MV-4-11 (cell line): ENCODE data around the gene ITGB6.
A peak's percentile ranks its signal among the peaks of the same experiment; 100 is the strongest.

ENCODE experiments used
- DNase-seq: peaks from one replicate; lab custom pipeline; 2025; lab: John Stamatoyannopoulos, UW

Gene ITGB6

DNA sequence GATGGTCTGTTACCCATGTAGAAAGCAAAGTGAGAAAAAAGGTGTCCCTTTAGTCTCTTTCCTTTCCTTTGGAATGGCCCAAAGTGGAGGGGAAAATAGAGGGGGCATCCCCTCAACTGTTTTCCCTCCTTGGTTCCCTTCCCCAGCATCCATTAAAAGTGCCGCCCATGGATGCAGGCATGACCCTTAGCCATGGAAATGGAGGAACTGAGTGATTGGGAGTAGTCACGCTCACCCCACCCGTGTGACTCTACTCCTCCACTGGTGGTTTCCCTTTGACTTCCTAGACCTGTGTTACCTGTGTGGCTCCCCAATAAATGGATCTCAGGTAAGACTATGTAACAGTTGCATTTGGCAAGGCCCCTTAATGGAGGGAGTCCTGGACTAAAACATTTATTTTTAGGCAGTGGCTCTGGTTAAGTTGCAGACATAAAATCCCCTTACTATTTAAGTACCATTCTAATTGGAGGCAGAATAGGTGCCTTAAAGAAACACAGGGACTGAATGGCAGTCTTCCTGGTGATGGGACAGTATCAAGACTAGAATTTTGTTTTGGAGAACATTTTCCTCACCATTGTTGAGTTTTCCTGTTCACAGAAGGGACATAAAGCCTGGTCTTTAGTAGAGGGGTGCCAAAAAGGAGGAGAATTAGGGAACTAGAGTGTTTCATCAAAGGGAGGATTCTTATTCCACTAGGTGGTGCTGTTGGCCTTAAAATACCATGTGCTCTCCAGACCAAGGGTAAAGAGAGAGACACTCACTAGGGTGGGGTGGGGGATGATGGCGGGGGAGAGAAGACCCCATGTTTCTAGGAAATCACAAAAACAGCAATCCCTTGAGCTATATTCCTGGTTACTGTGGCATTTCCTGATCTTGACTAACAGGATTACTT is 112.0 kb downstream of the ITGB6 start:
- peak; percentile 18 for DNase-seq

DNA sequence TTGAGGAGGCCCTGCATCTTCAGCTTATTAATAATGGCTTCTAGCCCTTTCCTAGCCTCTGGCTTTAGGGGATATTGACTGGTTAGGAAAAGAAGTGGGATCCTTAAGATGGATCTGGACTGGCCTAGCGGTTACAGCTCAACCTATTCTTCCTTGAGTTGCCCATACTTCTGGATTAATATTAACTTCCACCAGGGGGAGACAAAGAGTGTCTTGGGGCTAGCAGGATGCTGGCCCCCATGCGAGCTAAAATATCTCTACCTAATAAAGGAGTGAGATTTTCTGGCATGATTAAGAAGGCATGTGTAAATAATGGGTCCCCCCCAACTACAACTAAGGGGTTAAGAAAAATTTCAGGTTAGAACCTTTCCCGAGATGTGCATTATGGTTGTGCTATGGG is 114.4 kb downstream of the ITGB6 start:
- no peak for DNase-seq

DNA sequence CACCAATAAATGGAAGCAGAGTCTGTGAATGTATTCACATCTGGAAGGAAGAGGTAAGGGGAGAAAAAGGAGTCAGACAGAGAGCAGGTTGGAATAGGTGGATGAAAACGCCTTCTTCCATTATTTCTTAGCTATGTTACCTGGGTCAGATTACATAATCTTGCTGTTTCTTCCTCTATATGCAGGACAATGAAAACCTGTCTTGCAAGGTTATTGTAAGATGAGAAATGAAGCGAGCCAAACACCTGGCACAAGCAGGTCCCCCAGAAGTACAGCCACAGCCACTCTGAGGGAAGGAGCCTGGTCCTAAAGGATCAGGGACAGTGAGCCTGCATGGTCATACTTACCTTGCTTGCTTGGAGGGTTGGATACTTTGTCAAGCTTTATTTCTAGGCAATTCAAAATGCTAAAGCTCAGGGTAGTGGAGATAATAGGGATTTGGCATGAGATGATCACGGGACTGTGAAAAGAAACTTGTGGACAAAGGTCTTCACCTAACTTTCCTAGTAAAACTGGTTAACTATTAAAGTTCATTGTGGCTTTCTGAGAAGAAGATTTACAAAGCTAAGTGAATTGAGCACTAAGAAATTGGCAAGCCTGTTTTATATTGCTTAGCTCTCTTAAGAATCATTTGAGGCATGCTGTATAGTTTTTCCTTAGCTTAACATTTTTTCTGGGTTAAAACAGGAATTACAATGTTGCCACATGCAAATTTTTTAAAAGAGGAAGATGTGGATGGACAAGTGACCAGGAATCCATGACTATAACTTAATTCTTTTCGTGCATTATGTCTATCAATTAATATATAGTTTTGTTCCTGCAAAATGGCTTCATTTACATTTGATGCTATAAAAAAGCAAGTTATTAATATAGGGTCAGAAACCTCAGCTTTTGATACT is 121.9 kb downstream of the ITGB6 start:
- DNase-seq = no peak

DNA sequence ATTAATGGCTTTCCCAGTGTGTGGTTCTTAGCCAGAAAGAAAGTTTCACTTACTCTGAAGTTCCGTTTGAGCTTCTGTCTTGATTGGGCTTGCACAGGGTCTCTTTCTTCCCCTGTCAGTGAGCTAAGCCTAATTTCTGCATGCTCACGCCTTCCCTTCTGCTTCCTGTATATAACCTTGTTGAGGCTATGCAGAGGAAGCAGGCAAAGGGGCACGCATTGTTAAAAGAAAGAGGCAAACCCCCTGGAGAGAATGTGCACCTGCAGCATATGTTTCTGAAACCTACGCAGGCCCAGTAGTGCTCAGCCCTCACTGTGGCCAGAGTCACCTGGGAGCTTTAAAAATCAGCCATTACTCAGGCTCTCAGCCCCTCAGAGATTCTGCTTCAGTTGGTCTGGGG is 123.2 kb downstream of the ITGB6 start:
- peak; percentile 9 for DNase-seq

DNA sequence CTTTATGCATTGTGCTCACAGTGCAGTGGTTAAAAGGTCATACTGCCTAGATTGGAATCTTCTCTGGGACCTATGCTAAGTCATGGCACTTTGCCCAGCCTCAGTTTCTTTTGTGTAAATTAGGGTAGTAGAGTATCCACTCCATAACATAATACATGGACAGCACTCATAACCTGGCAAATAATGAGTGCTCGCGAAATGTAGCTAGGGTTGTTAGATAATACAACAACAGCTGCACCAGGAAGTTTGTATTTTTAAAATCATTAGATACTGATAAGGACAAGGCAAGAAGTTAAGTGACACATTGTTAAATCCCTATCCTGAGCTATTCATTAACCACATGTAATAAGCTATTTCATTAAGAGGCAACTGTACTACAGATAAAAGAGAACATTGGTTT is 123.8 kb downstream of the ITGB6 start:
- DNase-seq = no peak

DNA sequence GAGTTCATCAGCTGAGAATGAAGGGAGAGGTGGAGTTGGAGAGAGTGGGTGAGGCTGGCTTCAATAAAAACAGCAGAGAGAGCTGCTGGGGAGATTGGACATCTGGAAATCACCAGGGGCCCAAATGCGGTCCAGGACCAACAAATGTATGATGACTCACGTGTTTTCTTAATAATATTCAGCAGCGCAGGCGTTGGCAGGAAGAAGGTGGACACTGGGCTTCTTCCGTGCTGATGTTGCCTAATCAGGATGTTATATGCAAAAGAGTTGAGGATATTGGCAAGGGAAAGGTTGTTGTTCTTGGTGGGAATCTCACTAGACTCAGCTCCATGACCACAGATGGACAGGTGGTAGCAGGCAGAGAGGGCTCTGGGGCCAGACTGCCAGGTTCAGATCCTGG is 124.9 kb downstream of the ITGB6 start:
- no peak for DNase-seq

DNA sequence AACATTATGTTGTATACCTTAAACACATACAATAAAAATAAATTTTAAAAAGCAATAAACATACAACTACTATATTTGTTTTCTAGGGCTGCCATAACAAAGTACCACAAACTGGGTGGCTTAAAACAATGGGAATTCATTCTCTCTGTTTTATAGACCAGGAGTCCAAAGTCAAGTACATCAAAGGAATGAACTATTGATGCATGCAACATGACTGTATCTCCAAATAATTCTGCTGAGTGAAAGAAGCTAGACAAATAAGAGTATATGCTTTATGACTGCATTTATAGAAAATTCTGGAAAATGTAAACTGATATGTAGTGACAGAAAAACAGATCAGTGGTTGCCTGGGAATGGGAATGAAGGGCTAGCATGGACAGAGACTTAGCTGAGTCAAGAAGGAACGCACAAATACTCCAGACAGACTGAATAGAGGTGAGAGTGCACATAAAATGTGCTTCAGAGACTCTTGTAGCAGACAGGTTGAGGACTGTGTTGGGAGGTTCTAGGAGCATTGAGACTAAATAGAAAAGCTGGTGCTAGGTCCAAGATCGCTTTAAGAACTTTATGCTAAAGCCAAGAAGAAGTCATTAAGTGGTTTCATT is 126.7 kb downstream of the ITGB6 start:
- no peak for DNase-seq

DNA sequence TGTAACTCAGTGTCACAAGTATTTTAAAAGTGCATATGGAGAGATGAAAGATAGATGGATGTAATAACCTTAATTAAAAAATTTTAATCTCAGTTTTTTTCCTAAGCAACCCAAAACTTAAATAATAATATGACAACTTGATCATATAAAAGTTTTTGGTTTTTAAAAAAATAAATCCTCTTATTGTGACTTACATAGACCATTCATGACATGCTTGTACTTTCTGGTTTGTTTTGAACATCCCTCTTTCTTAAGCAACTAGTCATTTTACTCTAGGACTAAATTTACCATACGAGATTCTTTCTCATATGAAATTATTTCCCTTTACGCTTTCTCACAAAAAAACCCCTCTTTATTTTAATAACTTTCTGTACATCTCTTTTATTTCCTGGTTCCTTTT is 131.2 kb downstream of the ITGB6 start:
- no peak for DNase-seq

DNA sequence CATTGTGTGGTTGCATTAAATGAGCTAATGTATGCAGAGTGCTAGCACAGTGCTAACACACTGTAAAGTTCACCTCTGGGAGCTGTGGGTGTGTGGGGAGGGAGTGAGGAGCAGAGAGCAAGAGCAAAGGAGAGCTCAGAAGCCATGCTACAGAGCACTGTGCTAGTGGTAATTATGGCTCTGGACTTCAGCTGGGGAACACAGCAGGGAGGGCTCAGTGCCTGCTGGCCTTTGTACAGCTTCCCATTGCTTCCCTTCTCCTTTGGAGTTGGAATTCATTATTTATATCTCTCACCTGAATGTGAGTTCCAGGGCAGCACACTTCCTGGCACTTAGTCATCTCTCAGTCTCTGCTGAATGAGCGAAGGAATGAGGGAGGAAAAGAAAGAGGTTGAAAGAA is 135.2 kb downstream of the ITGB6 start:
- no peak for DNase-seq

DNA sequence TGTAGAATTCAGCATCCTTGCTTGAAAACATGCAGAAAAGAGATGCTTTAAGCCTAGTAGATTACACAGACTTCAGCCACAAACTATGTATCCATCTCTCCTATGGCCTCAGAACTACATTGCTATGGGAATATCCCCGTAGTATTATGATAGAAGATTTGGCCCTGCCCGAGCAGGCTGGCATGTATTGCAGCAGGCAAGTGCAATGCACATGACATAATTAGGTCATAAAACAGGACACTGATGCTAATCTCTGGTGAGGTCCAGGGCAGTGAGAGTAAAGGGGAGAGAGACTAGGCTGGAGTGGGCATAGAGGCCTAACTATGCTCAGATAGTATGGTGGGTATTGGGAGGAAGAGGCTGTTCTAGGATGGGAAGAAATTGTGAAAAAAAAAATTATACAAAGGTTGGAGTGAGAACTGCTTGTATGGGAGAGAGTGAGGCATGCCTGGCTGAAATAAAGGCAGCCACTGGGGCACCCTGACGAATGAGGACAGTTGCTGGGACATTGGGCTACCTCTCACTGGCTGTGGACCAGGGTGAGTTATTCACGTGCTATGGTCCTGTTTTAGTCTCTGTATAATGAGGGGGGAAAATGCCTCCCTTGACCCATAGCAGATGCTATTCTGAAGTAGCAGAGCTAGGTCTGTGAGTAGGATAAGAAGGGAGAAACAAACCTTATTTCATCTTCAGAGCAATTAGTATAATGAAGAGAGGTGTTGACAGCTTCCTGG is 136.0 kb downstream of the ITGB6 start:
- no peak for DNase-seq

DNA sequence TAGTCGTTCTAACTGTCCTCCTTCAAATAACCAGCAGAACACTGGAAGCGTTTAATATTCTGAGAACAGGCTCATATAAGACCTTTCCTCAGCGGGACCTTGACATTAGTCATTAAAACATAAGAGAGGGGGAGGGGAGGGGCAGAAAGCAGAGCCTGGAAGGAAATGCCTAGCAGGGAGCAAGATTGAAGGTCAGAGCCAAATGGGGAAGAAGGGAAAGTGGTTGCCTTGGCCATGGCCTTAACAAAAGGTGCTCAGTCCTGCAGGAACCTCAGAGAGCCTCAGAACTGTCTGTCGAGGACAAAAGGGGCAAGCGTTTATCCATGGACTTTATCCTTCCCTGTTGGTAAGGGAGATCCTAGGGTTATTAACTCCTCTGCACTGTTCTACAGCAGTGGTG is 136.8 kb downstream of the ITGB6 start:
- DNase-seq = no peak

DNA sequence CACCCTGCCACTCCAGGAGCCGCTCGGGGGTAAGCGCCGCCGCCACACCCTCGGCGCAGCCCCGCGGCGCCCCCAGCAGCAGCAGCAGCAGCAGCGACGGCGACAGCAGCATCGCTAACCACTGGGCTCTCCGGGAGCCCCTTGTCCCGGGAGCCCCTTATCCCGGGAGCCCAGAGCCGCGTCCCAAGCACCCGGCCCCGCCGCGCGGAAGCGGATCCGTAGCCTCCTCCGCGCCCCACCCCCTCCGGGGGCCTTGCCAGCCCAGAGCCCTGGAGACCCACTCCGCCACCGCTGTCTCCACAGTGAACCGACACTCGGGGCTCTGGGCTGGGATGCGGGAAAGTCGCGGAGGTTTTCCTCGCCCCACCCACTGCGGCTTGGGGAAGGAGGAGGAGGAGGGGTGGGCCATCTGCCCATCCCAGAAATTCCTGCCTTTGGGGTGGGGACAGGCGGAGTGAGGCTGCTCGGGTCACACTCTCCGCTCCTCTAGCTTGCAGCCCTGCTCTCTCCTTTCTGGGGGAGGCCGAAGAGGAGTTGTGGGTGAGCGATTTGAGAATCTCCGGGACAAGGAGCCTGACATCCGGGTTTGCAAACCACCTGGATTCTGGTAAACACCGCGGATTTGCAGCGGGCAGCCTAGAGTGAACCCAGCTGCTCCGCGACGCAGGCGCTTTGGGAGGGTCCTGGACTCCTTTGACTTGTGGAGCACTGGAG is 137.6 kb downstream of the ITGB6 start, which contains the start of gene PLA2R1:
TSS of gene PLA2R1 (minus strand) at position 324 of the 714 bp plus-strand sequence. CDS start at position 112, 212 bp downstream.
- DNase-seq = no peak

DNA sequence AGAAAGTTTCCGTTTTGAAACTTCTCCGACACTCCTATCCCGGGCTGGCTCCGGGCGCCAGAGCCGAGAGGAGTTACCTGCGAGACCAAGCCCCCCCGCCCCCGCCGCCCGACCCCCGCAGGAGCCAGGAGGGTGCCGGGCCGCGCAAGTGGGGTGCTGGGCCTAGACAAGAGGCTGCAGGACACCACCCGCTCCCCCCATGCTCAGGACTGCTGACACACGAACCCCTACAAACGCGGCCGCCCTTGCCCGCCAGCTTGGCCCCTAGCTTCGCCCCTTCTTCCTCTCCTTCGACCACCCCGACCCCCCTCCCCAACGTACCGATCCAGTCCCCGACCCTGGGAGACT is 138.2 kb downstream of the ITGB6 start:
- no peak for DNase-seq

DNA sequence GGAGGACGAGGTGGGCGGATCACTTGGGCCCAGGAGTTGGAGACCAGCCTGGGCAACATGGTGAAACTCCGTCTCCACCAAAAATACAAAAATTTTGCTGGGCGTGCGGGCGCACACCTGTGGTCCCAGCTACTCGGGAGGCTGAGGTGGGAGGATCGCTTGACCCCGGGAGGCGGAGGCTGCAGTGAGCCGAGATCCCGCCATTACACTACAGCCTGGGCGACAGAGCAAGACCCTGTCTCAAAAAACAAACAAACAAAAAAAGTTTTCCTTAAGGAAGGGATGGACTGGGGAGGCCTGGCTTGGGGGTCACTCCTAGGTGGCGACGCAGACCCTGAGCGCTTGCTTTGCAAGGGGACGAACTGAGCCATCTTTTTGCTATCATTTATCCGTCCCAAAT is 138.5 kb downstream of the ITGB6 start:
- no peak for DNase-seq

DNA sequence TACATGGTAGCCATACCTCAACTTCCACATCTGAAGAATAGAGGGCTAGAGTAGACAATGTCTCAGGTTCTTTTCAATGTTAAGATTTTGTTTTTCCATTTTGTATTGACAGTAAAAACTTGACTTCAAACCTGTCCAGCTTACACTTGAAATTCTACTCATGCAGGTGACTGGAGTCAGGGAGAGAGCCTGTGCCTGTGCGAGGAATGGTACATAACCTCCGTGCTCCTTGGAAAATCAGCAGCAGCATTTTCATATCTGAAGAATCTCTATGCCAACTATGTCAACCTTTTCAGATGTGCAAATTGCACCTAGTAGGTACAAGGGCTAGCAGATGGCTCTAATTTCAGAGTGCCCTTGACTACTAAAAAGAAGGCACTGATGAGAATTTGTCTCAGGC is 139.8 kb downstream of the ITGB6 start:
- no peak for DNase-seq

DNA sequence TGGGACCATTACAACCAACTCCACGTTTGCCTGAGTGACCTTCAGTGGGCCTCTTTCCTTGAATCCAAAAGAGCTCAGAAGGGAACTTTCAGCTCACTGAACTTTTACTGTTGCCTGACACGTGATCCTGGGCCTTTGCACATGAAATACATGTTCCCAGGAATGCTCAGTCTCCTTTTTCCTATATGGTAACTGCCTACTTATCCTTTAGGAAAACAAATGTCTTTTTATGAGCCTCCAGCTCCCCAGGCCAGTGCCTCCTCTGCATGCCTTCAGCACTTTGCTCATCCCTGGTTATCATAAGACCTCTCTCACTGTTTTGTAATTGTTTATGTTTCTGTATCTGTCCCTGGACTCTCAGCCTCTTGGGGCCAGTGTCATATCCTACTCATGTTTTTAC is 142.7 kb downstream of the ITGB6 start:
- DNase-seq = no peak

DNA sequence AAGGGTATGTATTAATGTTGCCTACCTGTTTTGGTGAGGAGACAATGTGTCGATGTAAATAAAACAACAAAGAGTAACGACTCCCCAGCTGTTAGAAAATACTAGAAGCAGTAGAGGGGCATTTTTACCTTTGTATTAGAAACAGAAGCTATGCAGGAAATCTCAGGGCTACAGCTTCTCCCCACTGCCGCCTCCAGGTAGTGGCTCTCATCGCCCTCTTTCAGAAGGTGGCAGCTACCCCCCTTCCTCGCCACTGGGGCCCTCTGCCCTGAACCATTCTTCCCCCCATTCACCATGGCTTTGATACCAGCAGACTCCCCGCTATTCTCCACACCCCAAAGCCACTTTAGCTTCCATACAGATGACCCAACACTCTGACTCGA is 144.4 kb downstream of the ITGB6 start:
- DNase-seq = no peak

DNA sequence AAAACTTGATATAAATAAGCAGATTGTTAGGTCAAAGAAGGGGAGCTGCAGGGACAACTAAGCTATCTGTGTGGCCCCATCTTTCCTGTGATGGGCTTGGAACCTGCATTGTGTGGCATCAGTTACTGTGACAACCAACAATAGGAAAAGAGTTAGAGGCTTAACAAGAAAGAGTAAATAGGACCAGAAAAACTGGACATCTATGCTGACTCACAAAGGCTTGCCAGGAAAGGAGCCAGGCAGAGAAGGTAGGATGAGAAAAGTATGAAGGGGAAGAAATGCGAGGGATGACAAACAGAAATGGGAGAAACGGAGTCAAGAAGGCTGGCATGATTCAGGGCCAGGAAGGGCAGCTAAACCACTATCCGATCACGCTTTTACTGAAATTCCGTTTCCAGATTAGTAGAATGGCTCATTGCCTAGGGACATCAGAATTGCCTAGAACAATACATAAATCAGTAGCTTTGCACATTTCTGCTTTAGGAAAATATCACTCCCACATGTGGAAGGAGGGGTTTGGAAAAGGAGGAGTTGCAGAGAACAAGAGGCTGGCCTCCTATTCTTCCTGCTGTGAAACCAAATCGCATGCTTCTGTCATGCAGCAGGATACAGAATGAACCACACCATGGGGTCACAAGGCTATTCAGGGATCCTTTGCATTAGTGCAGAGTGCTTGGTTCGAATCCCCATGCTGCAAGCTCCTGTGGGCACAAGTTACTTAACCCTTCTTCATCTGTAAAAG is 144.9 kb downstream of the ITGB6 start:
- no peak for DNase-seq

DNA sequence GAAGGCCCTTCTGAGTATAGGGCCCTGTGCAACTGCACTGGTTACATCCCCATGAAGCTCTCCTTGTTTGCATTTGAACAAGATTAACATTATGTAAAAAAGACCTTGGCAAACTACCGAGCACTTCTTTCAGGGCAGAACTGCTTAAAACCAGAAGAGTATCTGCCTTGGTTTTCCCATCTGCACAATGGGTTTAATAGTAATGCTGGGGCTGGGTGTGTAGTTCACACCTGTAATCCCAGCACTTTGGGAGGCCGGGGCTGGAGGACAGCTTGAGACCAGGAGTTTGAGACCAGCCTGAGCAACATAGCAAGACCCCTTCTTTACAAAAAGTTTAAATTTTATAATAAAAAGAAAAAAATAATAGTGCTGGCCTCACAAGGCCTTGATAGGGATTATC is 146.1 kb downstream of the ITGB6 start:
- no peak for DNase-seq

DNA sequence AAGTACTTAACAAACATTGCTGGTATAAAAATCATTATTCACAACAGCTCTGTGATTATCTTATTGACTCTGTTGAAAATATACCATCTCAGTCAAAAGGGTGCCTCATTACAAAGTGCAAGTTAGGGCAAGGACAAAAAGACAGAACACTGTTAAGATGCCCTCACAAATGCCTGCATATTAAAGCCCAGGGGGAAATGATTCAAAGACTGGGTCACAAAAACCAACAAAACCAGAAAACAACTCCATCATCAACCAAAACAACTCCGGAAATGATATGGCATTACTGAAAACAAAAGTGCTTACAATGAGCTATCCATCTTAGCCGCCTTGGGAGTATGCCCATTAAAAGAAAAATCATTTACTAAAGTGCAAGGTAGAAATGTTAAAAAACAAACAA is 147.5 kb downstream of the ITGB6 start:
- DNase-seq = no peak

DNA sequence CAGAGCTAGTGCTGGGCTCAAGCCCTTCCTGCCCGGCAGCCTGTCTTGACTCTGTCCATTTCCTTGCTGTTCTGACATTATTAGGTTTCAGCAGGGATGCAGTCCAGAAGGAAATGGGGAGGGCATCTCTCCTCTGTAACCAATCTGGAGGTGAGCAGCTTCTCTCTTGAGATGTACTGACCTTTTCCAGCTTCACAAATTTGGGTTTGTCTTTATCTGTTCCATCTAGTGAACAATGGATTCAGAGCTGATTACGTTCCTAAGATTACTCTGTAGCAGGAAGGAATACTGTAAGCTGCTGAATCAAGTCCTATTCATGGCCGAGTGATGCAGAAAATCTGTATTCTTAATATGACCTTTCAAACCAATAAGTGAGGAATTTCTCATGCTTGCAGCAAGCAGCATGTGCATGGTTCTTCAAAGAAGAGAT is 148.7 kb downstream of the ITGB6 start:
- no peak for DNase-seq
